Muscle of back (tissue), 11 donors: ENCODE results near the gene ARG2. TPM values are rescaled to one million over a fixed set of nuclear protein-coding genes. Genes with fewer than 3 reads are reported as not detected.

Experiments used
- DNase-seq, 3 donors: peaks; one replicate each; pipeline versions ENCODE4 v3.0.0 to v3.0.0-alpha.2; 2013
- polyA plus RNA-seq, 10 donors: library from polyadenylated mRNA; unstranded; fragments of 120-200 nt; gene quantifications; one replicate each; pipeline ENCODE4 v1.2.1, GENCODE V29; 2013; ENCODE audit not compliant: insufficient read length in 10 of 10

The ARG2 gene
- polyA plus RNA-seq, 10 donors: 1.0 to 2.8 (median 2.0) TPM

- DNase-seq: no peak
Measured at GRCh38 chr14:67679006-67679405, 59.3 kb downstream of the ARG2 start.

GRCh38 chr14:67680121-67680602 is 60.4 kb downstream of the ARG2 start:
- no peak for DNase-seq

GRCh38 chr14:67680941-67681340 is 61.2 kb downstream of the ARG2 start:
- no peak for DNase-seq

- DNase-seq: no peak
Measured at GRCh38 chr14:67683842-67684241, 64.1 kb downstream of the ARG2 start.

DNA sequence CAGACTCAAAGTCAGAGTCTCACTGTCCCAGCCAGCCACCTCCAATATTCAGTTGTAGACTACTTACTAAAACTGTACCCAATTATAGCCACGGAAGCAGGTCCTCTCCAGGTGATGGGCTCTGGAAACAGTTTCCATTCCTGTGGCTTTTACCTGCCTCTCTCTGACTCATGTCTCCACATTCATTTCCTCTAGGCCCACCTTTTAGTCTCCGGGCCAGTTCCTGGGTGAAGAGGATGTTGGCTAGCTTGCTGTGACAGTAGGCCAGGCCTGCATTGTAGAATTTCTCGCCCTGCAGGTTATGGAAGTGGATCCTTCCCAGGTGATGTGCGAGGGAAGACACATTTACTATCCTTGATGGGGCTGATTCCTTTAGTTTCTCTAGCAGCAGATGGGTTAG is 70.3 kb downstream of the ARG2 start:
- DNase-seq: no peak

- DNase-seq: peak; percentile 76 to 89 (median 80)
Measured at GRCh38 chr14:67694791-67695393, 75.2 kb downstream of the ARG2 start.

DNA sequence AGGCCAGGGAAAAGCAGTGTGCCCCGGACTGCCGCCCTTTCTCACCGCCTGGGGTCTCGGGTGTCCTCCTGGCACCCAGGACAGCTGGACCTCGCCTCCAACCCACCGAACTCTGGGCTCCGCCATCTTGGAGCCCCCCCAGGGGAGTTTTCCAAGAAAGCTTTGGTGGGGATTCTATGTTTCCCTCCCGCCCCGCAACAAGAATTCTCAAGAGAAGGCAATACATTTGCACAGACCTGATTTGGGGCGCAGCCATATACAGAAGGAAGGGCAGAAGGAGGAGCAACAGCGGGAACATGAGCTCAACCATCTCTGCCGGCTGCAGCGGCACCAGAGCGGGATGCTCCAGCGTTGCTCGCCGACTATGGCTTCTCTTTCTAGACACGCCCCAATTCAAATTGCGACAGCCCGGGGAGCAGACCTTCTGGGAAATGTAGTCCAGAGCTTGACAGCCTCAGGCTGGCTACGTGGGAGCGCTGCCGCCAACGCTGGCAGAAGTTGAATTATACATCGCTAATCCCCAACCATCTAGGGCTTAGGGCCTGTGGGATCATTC is 75.8 kb downstream of the ARG2 start, which contains the start of gene RDH11:
RDH11 (minus strand) TSS at position 371 of the 556 bp plus-strand sequence; CDS start at position 310, 61 bp downstream.
- DNase-seq: peak; percentile 89 to 95 (median 89)

GRCh38 chr14:67697006-67697405 is 77.3 kb downstream of the ARG2 start:
- DNase-seq: no peak

- no peak for DNase-seq
Measured at GRCh38 chr14:67698179-67698578, 78.5 kb downstream of the ARG2 start.

Other genes starting within 250 kb of the ARG2 start
- 1 to 10 TPM in 5 of 10 donors, under 1 TPM in 3, not detected in 2; 0.52 to 4.6 (median 1.2) TPM for gene PLEK2, start 207.8 kb upstream of the ARG2 start, polyA plus RNA-seq
- gene TMEM229B, start 131.2 kb upstream of the ARG2 start, polyA plus RNA-seq: 1 to 10 TPM in 1 of 10 donors, under 1 TPM in 9; 0.17 to 1.3 (median 0.47) TPM
- 1 to 10 TPM; 1.0 to 3.2 (median 1.7) TPM for gene PLEKHH1, start 86.6 kb upstream of the ARG2 start, polyA plus RNA-seq
- gene PIGH, start 19.7 kb upstream of the ARG2 start, polyA plus RNA-seq: 10 to 100 TPM; 11.7 to 18.1 (median 14.8) TPM
- 10 to 100 TPM; 75.6 to 95.5 (median 82.8) TPM for gene VTI1B, start 54.7 kb downstream of the ARG2 start, polyA plus RNA-seq
- gene RDH11, start 75.8 kb downstream of the ARG2 start, polyA plus RNA-seq: 10 to 100 TPM; 38.2 to 51.0 (median 45.1) TPM
- gene RDH12, start 82.0 kb downstream of the ARG2 start, polyA plus RNA-seq: 1 to 10 TPM in 1 of 10 donors, under 1 TPM in 9; 0.31 to 1.5 (median 0.57) TPM
- gene ZFYVE26, start 196.7 kb downstream of the ARG2 start, polyA plus RNA-seq: 10 to 100 TPM in 9 of 10 donors, 1 to 10 TPM in 1; 9.3 to 16.5 (median 12.3) TPM
- 10 to 100 TPM in 1 of 10 donors, 1 to 10 TPM in 9; 5.3 to 10.7 (median 7.5) TPM for gene RAD51B, start 199.9 kb downstream of the ARG2 start, polyA plus RNA-seq